Stimulated activated CD4-positive, alpha-beta T cell treated with anti-CD3 and anti-CD28 coated beads, Interleukin-1b, Interleukin-23, amount 100 ng/mL, for 4 hours (primary cell): Measurements from ENCODE around the gene CLDN20.
A peak's percentile ranks its signal among the peaks of the same experiment; 100 is the strongest.
"Not testable (repeated sequence)": the region's sequence is repeated elsewhere in the genome, so short reads cannot be mapped to it uniquely, and the experiment has no call there.

Experiments
- DNase-seq, 2 donors: peaks; one replicate each; pipeline ENCODE4 v3.0.0-alpha.2; 2020; ENCODE audit warnings: low read depth in 2 of 2

Gene CLDN20, protein sequence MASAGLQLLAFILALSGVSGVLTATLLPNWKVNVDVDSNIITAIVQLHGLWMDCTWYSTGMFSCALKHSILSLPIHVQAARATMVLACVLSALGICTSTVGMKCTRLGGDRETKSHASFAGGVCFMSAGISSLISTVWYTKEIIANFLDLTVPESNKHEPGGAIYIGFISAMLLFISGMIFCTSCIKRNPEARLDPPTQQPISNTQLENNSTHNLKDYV

DNA sequence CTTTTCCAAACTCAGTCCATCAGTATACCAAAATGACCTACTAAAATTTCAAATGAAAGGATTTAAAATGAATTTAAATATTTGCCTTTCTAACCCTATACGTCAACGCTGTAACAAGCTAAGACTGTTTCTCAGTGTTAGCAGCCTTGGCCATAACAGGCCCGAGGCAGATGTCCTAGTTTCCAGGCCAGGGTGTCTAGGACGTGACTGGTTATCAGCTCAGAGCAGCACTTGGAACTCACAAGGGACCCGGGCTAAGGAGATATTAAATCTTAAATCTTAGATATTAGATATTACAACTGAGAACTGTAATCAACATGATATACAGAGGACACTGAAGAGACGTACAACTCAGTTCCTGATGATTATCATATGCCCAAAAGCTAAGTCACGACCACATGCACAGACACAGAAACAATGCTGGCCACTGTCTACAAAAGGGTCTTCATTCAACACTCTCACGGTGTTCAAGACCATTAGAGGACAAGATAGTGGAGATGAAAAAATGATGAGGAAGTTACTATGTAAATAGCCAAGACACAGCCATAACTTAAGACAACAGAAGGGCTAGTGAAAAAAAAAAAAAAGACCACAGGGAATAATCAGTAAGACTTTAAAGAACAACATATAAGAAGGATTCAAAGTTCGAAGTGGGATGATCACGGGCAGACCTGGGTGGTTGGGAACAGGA lies at the start of gene CLDN20:
TSS of gene CLDN20 (plus strand) at position 641 of the 691 bp plus-strand sequence. CDS start 11,707 bp downstream, outside the sequence.
- no peak for DNase-seq

DNA sequence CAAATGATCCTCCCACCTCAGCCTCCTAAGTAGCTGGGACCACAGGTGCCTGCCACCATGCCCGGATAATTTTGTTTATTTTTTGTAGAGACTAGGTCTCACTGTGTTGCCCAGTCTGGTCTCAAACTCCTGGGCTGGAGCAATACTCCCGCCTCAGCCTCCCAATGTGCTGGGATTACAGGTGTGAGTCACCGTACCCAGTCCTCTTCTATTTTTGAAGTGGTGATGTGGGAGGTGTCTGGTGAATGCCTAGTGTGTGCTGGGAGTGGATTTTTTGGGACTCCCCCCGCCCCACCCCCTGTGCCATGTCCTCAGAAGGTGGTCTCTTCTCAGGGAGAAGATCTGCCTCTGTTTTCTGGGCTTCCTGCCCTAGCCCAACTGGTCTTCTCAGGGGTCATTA lies 47.9 kb upstream of the CLDN20 start:
- DNase-seq = no peak

DNA sequence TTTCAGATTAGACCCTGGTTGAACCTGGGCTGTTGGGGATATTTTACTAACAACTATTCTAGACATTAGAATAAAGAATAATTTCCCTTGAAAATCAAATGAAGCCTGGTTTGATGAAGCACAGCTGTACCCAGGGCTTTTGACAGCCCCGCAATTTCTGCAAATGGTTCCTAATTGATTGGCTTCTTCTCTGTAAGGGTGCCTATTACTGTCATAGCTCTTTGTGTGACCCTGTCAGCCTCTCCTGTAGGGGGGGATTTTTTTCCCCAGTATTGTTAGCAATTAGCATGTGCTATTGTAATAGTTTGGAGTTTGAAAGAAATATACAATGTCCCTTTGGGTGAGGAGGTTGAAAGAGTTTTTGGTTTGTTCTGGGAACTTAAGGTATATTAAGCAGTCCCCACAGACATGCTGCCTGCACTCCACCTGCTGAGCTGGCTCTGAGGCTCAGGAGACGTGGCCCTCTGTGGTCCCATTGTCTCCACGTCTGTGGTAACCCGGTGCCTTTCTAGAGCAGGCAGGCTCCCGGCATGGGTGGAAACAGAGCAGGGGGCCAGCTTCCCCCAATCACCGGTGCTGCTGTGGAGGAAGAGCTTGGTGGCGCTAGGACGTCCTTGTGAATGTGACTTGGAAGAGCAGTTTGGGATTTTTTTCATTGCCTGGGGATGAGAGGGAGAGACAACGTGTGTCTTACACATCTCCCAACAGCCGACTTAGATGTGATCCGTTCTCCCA lies 47.3 kb upstream of the CLDN20 start:
- no peak for DNase-seq

DNA sequence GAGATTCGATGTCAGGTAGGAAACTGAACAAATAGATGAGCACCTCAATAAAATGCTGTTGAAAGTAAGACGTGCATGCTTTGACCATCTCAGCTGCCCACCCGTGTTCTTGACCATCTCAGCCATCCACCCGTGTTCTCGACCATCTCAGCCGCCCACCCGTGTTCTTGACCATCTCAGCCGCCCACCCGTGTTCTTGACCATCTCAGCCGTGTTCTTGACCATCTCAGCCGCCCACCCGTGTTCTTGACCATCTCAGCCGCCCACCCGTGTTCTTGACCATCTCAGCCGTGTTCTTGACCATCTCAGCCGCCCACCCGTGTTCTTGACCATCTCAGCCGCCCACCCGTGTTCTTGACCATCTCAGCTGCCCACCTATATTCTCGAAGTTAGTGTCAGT lies 45.1 kb upstream of the CLDN20 start:
- DNase-seq = not testable (repeated sequence)

DNA sequence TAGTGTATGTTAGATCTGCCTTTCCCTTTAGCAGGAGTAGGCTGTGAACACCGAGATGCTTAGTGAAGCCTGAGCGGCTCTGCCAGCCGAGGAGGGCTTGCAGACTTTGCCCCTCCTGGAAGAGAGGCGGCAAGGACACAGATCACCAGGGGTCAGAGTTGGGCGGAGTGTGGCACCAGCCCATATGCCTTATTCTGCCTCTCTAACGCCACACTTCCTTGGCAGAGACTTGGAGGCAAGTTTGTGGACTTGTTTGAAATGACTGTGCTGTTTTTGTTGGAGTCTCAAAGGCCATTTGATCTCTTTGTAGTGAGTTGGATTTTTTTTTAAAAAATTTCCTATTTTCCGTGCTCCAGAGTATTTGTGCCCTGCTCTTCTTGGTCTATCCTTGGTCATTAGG lies 44.5 kb upstream of the CLDN20 start:
- DNase-seq = no peak

DNA sequence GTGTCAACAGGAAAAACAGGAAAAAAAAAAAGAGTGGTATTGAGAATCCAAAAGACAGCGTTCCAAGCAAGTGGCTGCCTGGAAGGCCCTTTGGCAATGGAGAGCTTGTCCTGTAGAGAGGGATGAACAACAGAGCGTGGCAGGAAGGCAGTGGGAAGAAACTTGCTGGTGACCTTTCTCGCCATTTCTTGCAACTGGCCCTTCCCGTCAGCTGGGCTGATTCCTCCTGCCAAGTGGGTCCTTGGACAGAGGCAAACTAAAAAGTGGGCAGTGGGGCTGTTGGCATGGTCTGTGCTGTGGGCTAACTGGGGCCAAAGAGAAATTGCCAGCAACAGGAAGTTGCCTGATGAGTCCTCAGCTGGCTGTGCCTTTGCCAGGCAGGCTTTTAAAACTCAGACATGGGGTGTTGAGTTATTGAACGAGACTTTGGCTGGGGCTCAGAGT lies 43.9 kb upstream of the CLDN20 start:
- DNase-seq = no peak

DNA sequence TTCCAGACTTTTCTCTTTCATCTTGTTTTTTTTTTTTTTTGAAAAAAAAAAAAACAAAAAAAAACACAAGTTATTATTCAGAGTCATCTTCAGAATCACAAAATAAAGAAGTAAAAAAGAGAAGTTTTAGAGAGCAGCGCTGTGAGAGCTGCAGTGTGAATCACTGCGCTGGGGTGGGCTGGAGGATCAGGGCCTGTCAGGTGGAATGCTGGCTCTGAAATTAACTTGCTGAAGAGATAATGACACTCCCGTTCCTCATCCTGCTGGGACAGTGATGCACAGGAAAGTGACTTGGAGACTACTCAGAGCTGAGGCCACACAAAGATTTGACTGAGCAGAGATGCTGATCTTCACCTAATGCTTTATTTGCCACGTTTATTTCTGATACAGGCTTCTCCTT lies 42.7 kb upstream of the CLDN20 start:
- no peak for DNase-seq

DNA sequence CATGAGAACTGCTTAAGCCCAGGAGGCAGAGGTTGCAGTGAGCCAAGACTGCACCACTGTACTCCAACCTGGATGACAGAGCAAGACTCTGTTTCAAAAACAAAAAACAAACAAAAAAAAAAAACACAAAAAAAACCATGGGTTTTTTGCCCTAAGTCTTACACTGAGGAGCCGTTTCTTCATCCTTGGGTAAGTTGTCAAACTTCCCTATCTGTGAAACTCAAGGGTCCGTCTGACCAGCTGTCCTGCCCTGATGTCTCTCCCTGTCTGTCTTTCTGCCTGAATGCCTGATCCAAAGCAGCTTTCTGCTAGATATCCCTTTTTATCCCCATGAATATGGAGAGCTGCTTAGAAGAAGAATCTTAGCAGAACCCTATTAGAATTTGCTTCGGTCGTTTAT lies 41.3 kb upstream of the CLDN20 start:
- DNase-seq = no peak

DNA sequence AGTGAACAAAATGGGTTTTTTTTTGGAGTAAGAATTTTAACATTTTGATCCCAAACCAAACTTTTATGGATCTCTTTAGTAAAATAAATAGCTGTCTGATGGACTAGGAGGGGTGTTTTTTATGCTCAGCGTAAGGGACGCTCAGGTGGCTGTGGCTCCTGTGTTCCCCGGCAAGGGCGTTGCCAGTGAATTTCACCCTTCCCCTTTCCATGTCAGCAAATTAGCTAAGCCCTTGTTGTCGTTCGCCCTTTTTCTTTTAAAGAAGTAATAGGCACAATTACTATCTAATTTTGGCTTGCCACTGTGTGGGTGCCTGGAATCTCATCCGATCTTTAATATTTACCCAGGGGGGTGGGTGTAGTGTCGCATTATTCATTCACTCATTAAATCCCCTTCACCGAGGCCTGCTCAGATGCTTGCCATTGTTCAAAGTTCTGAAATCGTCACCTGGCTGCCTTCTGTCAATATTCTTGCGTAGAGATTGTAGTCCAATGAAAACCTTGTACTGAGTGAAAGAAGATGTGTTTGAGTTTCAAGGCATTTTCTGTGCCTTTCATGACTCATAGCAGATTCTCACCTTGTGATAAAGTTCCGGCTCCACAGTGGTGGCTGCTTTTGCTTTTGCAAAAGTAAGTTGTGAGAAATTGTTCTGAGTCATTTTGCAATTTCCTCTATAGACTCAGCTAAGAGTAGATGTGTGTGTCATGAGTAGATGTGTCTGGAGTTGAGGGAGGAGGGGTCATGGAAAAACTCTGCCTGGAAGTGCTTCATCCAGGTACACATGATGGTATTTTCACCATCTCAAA lies 40.0 kb upstream of the CLDN20 start:
- DNase-seq = peak; percentile 15 to 17

DNA sequence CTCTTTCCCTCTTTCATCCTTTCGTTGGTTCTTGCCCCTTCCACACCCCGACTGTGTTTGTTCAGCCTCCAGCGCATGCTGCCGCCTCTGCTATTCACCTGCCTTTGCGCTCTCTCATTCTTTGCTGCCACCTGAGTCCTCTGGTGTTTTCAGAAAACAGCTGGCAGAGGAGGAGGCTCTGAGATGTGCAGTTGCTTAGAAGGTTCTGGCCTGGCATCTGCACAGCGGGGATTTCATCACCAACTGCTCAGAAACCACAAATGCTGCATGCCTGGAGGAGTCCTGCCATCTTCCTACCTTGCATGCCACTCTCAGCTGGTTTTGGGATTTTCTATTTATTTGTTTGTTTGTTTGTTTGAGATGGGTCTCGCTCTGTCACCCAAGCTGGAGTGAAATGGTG lies 39.2 kb upstream of the CLDN20 start:
- DNase-seq = no peak

DNA sequence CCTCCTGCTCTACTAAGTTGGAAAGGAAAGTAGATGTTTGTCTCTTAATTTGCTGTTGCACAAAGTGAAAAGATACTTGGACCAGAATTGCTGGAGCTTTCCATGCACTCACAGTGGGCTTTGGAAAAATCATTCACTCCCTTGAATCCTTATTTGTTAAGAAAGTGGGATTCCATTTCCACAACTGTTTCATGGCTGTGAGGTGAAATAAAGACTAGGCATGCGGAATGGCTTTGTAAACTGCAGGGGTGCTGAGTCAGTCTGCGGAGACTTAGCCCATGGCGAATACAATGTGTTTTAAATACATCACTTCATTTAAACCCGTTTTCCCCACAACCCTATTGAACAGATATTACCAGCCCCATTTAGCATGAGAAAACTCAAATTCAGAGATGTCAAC lies 36.8 kb upstream of the CLDN20 start:
- no peak for DNase-seq

DNA sequence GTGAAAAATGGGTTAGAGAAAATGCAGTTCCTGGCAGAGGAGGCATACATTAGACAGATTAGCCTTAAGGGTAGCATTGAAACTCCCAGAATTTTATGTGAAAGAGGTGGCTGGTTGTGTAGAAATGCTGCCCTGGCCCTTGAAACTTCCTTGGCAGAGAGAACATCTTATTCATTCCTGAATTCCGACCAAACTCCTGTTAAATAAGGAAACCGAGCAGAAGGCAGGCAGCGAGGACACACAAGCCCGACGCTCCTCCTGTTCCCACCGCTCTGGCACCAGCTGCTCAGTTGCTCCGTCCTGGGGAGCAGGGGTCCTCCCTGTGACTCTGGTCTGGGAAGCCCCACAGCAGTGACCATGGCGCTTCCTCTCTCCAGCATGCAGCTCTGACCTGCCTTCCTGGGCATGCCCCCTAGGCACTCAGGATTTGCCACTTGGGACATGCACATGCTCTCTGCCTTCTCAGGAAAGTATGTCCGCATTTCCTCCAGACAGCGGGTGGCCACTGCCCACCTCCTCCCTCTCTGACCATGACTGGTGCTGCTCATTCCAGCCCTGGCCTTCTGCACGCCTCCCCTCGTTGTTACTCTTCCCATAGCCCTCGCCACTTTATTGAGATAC lies 35.2 kb upstream of the CLDN20 start:
- DNase-seq = no peak

DNA sequence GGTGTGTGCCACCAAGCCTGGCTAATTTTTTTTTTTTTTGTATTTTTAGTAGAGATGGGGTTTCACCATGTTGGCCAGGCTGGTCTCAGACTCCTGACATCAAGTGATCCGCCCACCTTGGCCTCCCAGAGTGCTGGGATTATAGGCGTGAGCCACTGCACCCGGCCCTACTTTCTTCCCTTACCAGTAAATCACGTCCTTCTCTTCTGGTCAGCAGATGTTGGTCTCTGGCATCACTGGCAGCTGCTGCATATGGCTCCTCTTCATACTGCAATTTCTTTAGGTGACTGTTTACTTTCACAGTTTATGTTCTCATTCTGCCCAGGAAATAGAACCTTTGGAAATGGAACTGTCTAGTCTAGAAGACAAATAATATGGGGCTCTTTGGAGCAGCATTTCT lies 32.8 kb upstream of the CLDN20 start:
- not testable (repeated sequence) for DNase-seq

DNA sequence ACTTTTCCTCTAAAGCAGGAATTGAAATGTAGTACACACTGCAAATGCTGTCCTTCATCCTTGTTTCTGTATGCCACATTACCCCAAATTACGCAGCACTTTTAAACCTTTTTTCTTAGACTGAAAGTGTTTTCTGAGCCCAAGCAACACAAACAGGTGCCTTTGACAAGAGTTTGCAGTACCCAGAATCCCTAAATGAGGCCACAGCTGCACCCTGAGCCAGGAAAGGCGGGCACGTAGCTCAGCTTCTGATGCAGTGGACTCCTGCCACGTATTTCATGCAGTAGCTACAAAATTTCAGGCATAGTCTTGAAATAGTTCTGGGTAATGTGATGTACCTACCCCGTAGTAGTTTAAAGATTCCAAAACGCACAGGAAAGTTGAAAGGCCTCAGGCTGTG lies 31.0 kb upstream of the CLDN20 start:
- no peak for DNase-seq

DNA sequence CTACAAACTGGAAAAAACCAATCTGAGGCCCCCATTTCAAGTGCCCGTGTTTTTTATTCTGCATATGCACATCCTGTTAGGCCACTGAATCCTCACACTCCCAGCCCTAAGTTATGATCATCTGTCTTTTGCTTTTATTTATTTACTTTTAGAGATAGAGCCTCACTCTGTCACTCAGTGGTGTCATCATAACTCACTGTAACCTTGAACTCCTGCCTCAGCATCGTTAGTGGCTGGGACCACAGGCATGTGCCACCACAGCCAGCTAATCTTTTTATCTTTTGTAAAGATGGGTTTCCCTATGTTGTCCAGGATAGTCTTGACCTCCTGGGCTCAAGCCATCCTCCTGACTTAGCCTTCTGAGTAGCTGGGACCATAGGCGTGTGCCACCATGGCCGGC lies 29.6 kb upstream of the CLDN20 start:
- DNase-seq = no peak

DNA sequence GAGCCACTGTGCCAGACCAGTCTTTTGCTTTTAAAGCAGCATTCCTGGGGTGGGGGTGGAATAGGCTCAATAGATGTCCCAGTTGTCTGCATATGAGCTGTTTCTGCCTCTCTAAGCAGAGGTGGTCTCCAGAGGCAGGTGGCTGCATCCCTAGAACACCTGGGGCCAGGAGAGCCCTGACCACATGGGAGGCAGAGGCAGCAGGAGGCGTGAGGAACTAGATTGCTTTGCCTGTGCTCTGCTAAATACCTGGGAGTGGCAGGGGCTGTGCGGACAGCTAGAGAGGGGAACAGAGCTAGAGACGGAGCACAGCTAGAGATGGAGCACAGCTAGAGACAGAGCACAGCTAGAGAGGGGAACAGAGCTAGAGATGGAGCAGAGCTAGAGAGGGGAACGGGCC lies 29.1 kb upstream of the CLDN20 start:
- no peak for DNase-seq

DNA sequence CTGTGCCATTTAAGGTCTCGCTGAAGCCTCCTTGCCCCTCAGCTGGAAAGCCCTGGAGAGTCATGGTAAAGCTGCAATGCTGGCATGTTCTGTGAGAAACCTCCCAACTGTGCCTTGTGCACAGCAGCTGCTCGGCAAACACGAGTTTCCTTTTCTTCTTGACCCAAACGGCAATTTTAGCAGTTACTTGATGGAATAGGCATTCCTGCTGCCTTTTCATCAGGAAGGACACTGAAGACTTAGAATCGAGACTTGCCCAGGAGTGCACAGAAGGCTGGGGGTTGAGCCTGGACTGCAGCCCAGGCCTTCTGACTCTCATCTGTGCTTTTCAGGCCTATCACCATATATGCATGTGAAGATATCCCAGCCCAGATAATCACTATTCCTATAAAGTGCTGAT lies 28.7 kb upstream of the CLDN20 start:
- DNase-seq = no peak

DNA sequence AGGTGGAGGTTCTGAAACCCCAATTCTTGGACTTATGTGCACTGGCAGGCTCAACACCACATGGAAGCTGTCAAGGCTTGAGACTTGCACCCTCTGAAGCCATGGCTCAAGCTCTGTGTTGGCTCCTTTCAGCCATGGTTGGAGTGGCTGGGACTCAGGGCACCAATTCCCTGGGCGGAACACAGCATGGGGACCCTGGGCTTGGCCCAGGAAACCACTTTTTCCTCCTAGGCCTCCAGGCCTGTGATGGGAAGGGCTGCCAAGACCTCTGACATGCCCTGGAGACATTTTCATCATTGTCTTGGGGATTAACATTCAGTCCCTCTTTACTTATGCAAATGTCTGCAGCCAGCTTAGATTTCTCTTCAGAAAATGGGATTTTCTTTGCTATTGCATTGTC lies 26.2 kb upstream of the CLDN20 start:
- DNase-seq = no peak

DNA sequence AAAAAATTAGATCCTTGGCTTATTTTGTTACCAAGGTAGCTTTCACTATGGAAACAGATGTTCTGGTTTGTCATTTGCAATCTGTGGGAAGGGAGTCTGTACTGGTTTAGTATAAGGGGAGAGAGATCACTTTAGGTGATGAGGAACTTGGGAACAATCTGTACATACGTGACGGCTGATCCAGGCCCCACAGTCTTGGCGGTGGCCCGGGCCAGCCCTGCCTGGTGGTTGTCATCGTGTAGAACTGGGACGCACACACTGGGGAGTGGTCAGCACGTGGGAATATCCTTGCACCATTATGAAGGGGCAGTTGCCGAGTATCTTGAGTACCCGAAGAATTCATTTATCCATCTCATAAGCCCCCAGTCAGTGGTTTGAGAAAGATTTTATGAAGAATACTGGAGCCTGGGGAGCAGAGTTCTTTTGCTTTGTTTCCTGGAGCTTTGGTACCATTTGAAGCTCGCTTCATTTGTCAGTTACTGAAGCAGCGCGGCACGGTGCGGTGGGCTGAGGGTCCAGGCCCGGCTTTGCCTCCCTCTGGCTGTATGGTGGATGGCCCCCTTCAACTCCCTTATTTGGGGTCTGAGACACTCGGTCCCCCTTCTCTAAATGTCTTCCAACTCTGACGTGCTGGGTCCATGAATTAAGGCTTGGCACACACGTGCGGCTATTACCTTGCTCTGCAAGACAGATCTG lies 22.8 kb upstream of the CLDN20 start:
- no peak for DNase-seq

DNA sequence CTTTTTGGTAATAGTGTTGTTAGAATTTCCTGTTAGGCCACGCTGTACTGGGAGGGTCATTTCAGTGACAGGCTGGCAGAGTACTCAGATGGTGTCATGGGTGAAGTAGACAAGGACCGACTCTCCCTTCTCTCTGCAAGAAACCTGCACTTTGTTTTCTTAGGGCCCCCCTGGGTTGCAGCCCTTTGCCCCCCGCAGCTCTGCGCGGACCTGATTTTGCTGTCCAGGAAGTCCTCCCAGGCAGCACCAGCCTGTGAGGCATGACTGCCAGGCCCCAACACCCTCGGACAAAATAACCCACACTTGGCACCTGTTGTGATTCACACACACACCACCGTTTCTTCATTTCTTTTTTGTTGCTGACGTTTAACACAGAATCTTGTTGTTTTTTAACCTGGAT lies 21.8 kb upstream of the CLDN20 start:
- DNase-seq = no peak

DNA sequence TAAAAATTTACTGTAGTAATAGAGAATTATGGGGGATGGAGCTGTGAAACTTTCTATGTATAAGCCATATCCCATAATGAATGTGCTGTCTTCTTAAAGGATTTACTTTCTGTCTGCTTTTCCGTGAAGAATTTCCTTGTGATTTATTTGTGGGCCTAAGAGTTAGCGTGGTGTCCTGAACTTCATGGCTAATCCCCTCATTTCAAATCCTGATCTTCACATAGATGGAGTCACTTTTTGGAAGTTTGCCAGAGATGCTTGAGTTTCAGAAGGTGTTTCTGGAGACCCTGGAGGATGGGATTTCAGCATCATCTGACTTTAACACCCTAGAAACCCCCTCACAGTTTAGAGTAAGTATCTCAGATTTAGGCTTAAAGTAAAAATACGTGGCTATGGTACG lies 19.4 kb upstream of the CLDN20 start:
- no peak for DNase-seq
